UCSD-AML1 (cell line): Measurements from ENCODE around the gene SIN3A.
"Not testable (repeated sequence)": the region's sequence is repeated elsewhere in the genome, so short reads cannot be mapped to it uniquely, and the experiment has no call there.

Experiments used
- DNase-seq: peaks from one replicate; lab custom pipeline; 2025; ENCODE audit not compliant: unreplicated experiment; lab: John Stamatoyannopoulos, UW

The SIN3A gene

DNA sequence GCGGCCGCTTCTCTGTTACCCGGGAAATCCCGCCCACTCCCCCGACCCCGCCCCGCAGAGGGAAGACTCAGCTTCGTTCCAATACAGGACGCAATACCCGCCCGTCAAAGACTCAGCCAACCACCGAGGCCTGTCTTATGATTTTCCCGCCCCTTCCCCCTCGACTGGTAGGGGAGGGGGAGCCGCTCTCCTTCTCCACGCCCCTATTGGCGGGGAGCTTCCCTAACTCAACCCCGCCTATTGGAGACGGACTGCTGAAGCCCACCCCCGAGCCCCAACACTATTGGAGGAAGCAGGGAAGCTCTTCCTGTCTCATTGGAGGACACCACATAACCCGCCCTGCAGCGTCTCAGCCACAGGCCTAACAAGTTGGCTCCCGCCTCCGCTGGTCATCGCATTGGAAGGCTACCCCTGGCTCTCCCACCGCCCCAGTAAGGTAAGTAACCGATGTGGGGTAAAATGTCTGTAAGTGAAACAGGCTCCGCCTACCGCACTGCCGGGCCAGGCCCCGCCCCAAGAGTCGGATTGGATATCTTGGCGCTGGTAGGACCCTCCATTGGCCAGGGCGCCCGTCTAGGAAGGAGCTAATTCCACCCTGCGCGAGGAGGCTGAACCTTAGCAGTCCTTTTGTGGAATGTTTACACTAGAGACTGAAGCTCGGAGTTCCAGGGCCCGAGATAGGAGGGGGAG is at the start of gene SIN3A:
SIN3A (minus strand) TSS at position 17 of the 690 bp plus-strand sequence. CDS start 21,315 bp downstream, outside the sequence.
- peak; percentile 99 for DNase-seq

DNA sequence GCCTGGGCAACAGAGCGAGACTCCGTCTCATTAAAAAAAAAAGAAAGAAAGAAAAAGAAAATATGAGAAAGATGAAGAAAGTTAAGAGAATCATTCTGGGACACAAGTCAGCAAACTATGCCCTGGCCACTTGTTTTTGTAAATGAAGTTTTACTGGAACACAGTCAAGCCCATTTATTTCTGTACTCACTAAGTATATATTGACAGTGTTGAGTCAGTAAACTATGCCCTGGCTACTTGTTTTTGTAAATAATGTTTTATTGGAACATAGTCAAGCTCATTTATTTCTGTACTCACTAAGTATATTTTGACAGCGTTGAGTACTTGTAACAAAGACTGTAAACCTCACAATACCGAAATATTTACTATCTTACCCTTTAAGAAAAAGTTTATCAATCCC is 42.2 kb upstream of the SIN3A start:
- no peak for DNase-seq

DNA sequence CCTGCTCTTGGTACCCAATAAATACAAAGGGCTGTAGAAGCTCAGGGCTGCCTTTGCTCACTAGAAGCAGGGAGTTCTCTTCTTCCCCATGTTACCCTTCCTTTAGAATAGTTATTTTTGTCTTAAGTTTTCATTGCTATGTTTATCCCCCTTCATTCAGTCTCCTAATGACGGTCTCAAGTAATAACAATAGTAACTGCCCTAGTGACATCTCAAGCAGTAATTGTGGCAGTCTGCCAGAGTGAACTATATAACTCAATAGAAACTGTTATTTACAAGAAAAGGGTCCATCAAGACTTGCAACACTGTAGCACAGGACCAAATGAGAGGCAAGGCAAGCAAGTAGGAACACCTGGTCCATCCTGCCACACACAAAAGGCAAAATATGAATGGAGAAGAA is 32.5 kb upstream of the SIN3A start:
- DNase-seq, result no peak

DNA sequence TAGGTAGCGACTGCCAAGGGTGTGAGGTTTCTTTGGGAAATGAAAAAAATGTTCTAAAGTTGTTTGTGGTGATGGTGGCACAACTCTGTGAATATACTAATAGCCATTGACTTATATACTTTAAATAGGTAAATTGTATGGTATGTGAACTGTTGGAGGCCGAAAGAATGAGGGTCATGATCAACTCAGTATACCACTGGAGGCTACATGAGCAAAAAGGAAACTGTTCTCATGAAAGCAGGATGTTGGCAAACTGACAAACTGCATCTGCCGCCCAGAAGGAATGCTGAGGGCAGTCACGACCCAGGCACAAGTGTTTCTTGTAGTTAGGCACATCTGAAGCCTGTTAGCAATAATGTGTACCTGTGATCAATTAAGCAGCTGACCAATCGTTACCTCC is 32.1 kb upstream of the SIN3A start:
- DNase-seq, result not testable (repeated sequence)

DNA sequence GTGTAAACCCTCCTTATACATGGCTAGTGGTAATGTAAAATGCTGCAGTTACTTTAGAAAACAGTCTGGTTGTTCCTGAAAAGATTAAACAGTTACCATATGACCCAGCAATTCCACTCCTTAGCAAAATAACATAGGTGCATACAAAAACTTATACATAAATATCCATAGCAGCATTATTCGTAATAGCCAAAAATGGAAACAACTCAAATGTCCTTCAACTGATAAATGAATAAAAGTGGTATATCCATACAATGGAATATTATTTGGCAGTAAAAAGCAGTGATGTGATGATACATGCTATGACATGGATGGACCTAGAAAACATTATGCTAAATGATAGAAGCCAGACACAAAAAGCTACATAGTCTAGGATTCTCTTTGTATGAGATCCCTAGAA is 31.6 kb upstream of the SIN3A start:
- no peak for DNase-seq

DNA sequence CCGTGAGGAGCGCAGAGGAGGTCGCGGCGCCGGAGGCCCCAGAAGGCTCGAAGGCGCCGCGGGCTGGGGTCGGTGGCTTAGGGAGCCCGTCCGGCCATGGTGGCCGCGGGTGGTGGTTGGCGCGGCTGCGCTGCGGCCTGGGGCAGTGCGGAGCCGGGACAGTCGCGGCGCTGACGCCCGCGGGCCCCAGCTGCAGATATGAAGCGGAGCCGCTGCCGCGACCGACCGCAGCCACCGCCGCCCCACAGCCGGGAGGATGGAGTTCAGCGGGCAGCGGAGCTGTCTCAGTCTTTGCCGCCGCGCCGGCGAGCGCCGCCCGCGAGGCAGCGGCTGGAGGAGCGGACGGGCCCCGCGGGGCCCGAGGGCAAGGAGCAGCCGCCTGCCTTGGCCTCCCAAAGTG is 29.0 kb upstream of the SIN3A start:
- DNase-seq, result not testable (repeated sequence)

DNA sequence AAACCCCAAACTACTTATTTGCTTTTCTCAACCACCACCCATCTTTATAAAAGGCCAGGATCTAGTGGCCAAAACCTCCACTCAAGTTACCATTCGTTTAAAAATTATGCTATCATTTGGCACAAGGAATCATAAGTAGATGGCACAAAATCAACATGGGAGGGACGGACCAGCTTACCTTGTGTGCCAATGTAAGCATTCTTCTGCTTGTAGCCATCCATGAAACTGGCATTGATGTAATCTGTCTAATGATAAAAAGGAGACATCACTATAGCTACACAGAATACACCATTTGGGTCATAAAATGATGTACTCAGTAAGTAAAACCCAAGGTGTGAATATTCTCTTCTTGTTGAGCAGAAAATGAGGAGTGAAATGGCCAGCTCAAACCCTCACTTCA is 28.2 kb upstream of the SIN3A start:
- DNase-seq, result no peak

DNA sequence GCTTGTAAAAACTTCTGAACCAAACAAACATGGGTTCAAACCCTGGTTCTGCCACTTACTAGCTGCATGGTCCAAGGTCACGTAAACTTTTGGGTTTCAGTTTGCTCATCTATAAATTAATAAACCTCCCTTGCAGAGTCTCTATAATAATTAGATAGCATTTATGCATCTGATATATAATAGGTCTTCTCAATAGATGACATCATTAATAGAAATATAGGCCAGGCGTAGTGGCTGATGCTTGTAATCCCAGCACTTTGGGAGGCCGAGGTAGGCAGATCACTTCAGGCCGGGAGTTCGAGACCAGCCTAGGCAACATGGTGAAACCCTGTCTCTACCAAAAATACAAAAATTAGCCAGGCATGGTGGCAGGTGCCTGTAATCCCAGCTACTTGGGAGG is 25.6 kb upstream of the SIN3A start:
- not testable (repeated sequence) for DNase-seq

DNA sequence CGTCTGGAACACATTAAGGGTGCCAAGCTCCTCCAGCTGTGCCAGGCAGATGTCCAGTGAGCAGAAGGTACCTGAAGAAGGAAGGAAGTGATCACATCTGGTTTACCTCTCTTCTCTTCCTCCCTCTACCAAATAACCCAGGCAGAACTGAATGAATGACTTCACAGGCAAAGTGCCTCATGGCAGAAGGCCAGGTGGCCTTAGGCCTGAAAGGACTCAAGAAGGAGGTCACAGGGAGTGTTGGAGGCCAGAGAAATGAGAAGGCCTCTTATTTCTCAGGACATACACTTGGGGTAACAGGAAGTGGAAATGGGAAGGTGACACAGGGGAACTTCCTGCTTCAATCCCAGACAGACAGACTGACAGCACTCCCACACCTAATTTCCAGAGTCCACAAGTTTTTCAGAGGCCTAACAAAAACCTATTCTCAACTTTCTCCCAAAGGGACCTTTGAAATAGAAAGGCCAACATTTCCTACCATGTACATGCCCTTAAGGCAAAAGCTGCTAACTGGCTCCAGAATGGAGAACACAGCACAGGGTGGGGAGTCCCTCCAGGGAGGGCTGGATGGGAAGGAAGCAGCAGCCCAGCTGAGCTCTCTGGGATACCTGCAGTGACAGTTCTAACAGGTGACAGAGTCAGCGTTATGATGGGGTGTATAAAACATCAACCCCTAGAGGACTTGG is 17.6 kb upstream of the SIN3A start:
- no peak for DNase-seq

DNA sequence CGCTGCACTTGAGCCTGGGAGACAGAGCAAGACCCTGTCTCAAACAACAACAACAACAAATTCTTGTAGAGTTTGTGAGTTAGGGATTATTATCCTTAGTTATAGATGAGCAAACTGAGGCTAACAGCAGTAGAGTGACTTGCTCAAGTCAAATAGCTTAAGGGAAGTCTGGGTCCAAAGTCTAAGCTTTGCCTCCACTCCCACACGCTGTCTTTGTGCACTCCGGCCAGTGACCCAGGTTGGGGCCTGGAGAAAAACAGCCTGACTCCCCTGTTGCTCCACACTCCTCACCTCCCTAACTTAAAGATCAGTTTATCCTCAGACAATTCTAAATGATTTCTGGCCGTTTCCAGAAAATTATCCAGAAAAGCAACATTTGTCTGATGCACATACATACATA is 9.2 kb upstream of the SIN3A start:
- DNase-seq, result no peak

DNA sequence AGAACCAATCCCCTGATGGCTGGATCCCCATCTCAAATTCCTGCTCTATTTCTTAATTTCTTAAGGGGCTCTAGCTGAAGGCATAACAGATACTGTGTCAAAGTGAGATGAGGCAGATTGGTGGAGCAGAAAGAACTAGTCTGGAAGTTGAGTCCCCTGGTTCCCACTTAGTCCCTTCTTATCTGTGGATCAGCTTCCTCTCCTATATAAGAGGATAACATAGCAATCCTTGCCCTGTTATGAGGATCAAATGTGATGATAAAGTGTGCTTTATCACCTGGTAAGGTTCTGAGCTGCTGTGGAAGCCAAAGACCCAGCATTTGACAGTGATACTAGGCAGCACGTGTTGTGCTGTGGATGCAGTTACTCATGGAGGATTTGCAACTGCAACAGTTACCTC is 8.1 kb upstream of the SIN3A start:
- DNase-seq, result no peak

DNA sequence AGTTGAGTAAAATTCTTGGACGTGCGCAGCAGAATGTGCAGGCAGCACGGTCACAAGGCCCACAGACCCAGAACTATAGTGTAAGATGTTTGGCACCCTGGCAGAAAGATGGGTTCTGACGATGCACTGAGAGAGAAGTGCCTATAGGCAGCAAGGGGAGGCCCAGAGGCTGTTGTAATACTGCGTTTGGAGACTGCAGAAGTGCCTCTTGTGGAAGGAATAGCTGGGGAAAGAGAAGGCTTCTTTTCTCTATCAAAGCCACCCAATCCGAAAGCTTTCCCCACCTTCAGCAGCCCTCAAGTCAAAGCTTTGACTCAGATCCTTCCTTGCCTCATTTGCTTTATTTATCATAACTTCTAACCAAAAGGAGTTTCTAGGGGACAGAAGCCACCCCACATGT is 5.2 kb upstream of the SIN3A start:
- peak; percentile 19 for DNase-seq

DNA sequence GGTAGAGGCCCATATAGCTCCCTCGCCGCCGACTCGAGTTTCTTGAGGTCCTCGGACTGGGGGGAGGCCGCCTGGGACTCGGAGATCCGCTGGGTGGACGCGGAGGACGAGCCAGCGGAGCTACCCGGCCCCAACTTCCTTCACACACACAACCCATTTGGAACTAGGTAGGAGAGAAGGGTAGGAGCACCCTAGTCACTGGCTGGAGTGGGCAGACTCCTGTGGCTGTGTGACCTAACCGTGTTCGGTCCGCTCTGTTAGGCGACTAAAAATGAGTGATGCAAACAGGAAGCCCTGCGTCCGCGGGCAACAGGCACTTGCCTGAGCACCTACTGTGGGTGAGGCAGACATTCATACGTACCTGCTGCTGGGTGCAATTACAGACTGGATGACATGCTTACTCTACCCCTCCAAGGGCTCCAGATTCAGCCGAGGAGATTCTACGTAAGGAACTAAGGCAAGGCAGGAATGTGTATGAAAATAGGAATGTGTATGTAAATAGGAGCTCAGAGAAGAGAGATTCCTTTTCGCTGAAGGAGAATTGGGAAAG is 4.6 kb upstream of the SIN3A start:
- DNase-seq, result no peak

DNA sequence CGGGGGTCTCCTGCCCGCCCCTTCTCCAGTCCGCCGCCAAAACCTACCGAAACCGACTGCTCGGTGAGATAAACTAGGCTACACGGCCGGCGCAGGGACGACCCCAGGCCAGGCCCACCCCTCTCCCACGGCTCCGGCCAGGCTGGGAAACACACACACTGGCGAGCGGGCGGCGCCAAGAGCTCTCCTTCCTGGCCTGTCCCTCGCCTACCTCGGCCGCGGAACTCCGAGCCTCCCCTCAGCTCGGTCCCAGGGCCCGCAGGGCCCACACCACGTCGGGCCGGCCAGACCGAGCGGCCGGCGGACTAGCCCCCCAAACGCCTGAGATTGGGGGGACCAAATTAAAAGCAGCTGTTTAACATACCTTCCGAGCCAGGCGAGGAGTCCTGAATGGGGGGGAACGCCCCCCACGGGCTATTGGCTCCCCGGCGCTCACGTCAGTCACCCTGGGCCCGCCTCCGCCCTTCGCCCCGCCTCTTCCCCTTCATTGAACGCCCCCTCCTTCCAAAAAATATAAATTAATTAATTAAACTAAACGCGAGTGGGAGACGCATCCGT is 4.0 kb upstream of the SIN3A start:
- peak; percentile 86 for DNase-seq

DNA sequence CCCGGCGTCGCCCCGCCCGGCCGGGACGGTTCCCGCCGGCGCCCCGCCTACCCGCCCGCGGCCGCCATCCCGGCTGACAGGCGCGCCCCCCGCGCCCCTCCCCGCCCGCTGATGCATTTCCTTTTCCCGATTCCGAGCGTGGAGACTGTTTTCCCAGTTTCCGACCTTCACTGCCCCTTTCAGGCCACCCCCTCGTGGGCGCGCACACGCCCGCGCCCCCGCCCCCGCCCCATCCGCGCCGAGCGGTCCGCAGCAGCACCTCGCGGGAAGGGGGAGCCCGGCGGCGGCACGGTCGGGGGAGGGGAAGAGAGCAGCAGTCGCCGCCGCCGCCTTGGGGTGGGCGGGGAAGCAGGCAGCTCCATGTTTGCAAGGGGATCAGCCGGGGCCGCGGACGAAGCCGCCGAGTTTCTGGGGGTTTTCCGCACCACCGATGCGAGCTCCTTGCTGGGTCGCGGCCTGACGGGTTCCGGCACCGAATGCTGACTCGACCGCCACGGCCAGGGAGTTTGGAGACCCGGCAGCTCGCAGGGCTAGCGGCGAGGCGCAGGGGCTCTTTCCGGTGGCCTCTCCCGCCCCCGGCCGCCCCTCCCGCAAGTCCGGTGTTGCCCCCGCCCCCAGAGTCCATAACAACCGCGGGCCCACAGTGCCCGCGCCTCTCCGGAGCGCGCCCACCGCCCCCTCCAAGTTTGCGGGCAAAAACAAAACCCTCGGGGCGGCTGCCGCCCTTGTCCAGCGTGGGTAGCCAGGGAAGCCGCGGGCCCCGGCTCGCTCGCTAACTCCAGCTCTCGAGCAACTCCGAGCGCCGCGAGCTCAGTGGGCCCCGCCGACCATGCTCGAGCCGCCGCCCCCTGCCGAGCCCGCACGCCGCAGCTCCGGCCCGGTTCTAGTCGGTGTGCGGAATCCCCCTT is 3.2 kb upstream of the SIN3A start:
- DNase-seq, result peak; percentile 66

DNA sequence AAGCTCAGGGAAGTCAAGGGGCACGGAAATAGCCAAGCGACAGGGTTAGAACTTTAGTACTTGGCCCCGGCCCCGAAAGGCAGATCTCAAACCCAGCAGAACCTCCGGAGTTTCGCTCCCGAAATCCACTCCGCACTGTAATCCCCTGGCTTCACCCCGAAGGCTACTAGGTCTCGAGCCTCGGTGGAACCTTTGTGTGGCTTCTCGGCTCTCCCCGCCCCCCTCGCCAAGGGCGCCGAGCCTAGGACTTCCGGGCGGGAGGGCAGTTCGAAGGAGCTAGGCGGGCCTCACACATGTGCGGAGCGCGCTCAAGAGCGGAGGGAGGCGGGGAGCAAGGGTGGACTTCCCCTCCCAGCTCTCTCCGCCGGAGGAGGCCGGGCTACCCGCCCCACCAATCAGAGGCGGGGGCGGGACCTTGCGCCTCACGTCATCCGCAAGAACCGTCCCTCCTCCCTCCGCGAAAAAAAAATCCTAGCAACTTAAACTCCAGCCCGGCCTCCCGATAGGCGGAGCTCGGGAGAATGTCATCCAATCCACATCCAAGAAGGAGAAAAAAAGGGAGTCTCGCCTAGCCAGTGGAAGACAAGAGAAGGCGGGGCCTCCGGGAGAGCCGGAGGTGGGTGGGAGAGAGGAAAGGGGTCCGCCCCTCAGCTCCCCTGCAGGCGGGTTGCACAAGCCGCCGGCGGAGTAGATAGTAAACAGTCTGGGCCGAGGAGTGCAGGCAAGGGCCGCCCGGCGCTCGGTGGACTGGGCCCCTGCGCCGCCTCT is 2.4 kb upstream of the SIN3A start:
- peak; percentile 99 for DNase-seq

DNA sequence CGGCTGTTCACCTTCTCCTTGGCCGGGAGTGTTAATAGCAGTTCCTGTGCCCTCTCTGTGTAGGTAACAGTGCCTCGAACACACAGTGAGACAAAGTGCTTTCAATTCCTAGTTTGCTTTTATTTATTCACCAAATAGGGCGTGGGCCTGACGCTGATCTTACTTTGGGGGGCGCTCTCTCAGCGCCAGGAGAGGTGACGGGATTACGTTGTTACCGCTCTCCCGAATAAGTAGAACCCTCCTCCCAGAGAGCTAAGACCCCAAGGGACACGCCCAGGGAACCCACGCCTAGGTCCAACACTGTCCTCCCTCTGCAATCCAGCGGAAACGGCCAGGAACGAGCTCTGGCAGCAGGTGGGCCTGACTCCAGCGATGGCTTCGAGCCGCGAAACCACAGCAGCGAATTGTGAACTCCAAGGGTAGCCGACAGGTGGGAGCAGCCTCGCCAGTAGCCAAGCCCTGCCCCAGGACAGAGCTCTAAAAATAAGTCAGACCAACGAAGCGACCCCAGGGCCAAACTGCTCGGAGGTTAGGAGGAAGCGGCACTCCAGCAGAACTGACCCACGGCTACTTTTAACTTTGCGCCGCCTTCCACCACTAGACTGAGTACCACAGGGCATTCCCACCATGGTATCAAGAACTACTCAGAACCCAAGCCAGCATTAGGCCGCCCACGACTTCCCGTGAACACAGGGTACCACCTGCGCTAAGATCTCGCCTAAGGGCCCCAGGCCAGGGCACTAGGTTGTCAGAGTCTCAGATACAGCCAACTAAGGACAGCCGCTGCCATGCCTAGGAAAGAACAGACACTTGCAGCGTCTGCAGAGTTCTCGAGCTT is 1.6 kb upstream of the SIN3A start:
- peak; percentile 67 for DNase-seq

DNA sequence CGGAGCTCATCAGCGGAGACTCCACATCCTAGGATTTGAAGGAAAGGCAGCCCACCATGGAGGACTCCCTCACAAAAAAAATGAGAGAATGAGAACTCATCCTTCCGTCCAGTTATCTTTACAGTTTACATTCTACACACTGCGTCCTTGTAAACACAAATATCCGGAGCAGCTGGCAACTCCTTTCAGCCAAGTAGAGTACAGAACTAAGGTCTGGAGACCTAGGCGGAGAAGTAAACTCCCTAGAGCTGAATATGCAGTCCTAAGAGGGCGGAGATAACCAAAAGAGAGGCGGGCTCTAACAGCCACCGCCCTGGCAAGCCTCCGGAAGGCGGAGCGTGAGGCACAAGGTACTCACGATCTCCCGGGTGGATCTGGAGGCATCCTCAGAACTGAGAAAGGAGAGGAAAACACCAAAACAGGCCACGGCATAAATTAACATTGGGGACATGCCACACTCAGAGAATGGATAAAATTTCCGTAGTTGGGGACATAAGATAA is 924 bp upstream of the SIN3A start:
- peak; percentile 81 for DNase-seq

DNA sequence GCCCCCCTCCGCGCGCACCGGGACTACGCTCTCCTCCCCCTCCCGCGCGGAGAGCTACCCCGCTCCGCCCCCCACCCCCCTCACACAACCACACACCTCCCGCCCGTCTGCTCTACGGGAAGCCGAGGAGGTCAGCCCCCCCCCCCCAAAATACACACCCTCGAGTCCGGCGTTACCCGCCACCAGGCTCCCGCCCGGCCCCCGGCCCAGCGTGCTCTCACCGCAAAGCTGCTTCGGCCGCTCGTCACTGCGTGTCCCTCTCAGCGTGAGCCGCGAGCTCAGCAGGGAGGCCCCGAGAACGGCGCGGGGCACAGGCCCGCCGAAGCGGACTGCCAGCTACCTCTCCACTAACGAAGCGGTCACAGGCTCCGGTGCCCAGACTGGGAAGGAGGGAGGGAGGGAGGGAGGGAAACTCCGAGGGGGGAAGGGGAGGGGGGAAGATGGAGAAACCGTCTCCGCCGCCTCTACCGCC is 252 bp downstream of the SIN3A start:
- no peak for DNase-seq
